ENCODE data around the gene PDE4B.

Gene PDE4B

DNA sequence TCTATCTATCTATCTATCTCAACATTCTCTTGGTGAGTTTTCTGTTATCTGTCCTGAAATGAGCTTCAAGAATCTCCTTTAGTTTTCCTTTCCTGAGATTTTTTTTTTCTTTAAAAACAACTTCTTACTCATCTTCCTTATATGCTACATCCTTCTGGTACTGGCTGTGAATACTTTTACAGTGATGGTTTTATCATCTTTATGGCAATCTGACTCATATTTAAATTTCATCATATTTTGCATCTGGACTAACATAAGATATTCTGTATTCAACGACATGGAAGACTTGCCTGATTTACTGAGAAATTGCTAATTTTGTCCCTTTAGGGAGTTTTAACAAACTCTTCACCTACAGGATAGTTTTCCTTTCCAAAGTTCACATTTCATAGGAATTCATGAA, 33.0 kb downstream of the PDE4B start:
- DNase-seq (ENCODE audit: insufficient read length, low spot score): no peak
- no peak for FAIRE-seq
- TF ChIP-seq SPI1 (IDR thresholded peaks at IDR 0.05; ENCODE audit: low read depth, low read length): no peak
- no peak for TF ChIP-seq POLR2AphosphoS5 (IDR thresholded peaks at IDR 0.05; ENCODE audit: low read depth, low read length)
- TF ChIP-seq POLR2A (IDR thresholded peaks at IDR 0.05; ENCODE audit: low read depth, low read length): no peak
- no peak for TF ChIP-seq PAX5 (IDR thresholded peaks at IDR 0.05; ENCODE audit: insufficient read depth, low read length, severe bottlenecking)
- TF ChIP-seq POU2F2 (IDR thresholded peaks at IDR 0.05; ENCODE audit: low read depth, low read length): no peak
- TF ChIP-seq TAF1 (IDR thresholded peaks at IDR 0.05; ENCODE audit: low read depth, low read length): no peak

DNA sequence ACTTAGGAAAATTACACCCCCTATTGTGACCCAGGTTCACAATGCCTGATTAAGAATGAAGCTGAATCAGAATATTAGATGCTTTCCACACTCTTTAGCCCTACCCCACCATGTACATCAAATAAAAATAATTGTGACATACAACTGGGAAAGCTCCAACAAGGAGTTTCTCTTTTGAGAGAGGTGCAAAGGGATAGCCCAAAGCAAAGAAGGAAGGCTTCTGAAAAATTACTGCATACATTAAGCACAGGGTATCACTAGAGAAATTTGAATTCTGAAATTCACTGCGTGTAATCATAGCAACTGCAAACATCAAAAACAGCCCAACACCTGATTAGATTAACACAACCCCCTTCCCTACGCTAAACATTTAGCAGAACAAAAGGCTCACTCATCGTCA, 34.1 kb downstream of the PDE4B start:
- no peak for FAIRE-seq
- TF ChIP-seq TAF1 (IDR thresholded peaks at IDR 0.05; ENCODE audit: low read depth, low read length) (no peak), POU2F2 (IDR thresholded peaks at IDR 0.05; ENCODE audit: low read depth, low read length) (no peak), PAX5 (IDR thresholded peaks at IDR 0.05; ENCODE audit: insufficient read depth, low read length, severe bottlenecking) (no peak), POLR2A (IDR thresholded peaks at IDR 0.05; ENCODE audit: low read depth, low read length) (no peak), POLR2AphosphoS5 (IDR thresholded peaks at IDR 0.05; ENCODE audit: low read depth, low read length) (no peak), SPI1 (IDR thresholded peaks at IDR 0.05; ENCODE audit: low read depth, low read length) (no peak)
- no peak for DNase-seq (ENCODE audit: insufficient read length, low spot score)

DNA sequence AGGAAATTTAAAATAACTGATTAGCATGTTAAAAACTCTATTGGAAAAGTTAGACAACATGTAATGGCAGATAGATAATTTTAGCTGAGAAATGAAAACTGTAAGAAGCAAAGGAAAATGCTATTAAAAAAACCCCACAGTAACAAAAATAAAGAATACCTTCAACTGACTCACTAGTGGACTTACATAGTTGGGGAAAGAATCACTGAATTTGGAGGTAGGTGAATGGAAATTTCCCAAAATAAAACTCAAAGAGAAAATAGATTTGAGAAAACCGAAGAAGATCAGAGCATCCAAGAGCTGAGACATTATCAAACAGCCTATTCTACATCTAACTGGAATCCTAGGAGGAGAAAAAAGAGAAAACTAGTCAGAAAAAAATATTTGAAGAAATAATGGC, 34.7 kb downstream of the PDE4B start:
- no peak for FAIRE-seq

DNA sequence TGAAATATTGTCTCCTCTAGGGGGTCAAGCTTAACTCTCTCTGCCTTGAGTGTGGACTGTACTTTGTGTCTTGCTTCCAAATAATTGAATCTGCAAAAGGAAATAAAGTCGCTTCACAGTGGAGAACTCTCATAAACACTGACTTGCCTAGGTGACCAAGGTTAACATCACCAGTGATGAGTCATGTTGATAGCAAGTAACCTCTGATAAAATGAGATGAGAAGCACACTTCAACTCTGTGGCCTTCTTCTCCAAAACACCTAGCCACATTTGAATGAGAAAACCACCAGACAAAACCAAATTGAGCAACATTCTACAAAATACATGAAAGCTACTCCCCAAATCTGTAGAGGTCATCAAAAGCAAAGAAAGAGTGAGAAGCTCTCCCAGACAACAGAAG, 37.6 kb downstream of the PDE4B start:
- FAIRE-seq: peak; percentile 43
- TF ChIP-seq SPI1 (IDR thresholded peaks at IDR 0.05; ENCODE audit: low read depth, low read length): no peak
- DNase-seq (ENCODE audit: insufficient read length, low spot score): no peak

More for the DNA sequence above, 34.7 kb downstream of the PDE4B start:
- no peak for DNase-seq (ENCODE audit: insufficient read length, low spot score)
- TF ChIP-seq POLR2AphosphoS5 (IDR thresholded peaks at IDR 0.05; ENCODE audit: low read depth, low read length): no peak
- no peak for TF ChIP-seq POU2F2 (IDR thresholded peaks at IDR 0.05; ENCODE audit: low read depth, low read length)
- no peak for TF ChIP-seq POLR2A (IDR thresholded peaks at IDR 0.05; ENCODE audit: low read depth, low read length)
- TF ChIP-seq PAX5 (IDR thresholded peaks at IDR 0.05; ENCODE audit: insufficient read depth, low read length, severe bottlenecking): no peak
- TF ChIP-seq TAF1 (IDR thresholded peaks at IDR 0.05; ENCODE audit: low read depth, low read length): no peak
- TF ChIP-seq SPI1 (IDR thresholded peaks at IDR 0.05; ENCODE audit: low read depth, low read length): no peak

DNA sequence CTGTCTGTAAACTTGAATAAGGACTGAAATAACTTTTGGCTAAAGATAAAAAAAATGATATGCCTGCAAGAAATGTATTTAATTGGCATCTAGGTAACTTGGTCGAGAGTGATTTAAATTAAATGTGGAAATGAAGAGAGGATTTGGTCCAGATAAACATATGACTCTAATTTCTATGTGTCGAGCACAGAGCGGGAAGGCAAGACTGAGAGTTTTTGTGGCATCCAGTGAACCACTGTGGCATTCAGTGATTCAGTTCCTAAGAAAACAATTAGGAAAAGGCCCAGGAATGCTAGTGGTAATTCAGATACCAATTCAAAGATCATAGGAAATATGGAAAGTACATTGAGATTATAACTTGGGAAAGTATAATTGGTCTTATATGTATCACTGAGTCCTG, 39.6 kb downstream of the PDE4B start:
- no peak for DNase-seq (ENCODE audit: insufficient read length, low spot score)
- no peak for TF ChIP-seq POLR2A (IDR thresholded peaks at IDR 0.05; ENCODE audit: low read depth, low read length)
- TF ChIP-seq TAF1 (IDR thresholded peaks at IDR 0.05; ENCODE audit: low read depth, low read length): no peak
- no peak for TF ChIP-seq SPI1 (IDR thresholded peaks at IDR 0.05; ENCODE audit: low read depth, low read length)
- TF ChIP-seq PAX5 (IDR thresholded peaks at IDR 0.05; ENCODE audit: insufficient read depth, low read length, severe bottlenecking): no peak
- TF ChIP-seq POU2F2 (IDR thresholded peaks at IDR 0.05; ENCODE audit: low read depth, low read length): no peak
- TF ChIP-seq POLR2AphosphoS5 (IDR thresholded peaks at IDR 0.05; ENCODE audit: low read depth, low read length): no peak
- FAIRE-seq: no peak

DNA sequence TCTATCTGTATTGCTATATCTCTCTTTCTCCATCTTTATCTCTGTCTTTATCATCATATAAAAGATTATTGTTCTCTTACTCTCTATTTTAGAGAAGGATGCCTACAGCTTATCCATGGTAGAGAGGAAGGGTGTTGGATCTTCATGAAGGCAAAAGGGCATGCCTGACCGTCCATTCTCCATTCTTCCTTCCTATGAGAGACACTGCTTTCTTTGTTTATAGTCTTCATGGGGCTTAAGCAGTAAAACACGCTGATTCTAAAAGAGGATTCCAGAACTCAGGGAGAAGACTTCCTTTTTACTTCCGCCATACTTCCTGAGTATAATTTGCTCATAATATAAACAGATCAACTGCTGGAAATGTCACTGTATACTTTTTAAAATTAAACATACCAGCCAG, 44.0 kb downstream of the PDE4B start:
- no peak for TF ChIP-seq POLR2AphosphoS5 (IDR thresholded peaks at IDR 0.05; ENCODE audit: low read depth, low read length)
- no peak for TF ChIP-seq TAF1 (IDR thresholded peaks at IDR 0.05; ENCODE audit: low read depth, low read length)
- no peak for TF ChIP-seq SPI1 (IDR thresholded peaks at IDR 0.05; ENCODE audit: low read depth, low read length)
- no peak for TF ChIP-seq POU2F2 (IDR thresholded peaks at IDR 0.05; ENCODE audit: low read depth, low read length)
- TF ChIP-seq POLR2A (IDR thresholded peaks at IDR 0.05; ENCODE audit: low read depth, low read length): no peak
- TF ChIP-seq PAX5 (IDR thresholded peaks at IDR 0.05; ENCODE audit: insufficient read depth, low read length, severe bottlenecking): no peak
- FAIRE-seq: no peak
- DNase-seq (ENCODE audit: insufficient read length, low spot score): no peak

DNA sequence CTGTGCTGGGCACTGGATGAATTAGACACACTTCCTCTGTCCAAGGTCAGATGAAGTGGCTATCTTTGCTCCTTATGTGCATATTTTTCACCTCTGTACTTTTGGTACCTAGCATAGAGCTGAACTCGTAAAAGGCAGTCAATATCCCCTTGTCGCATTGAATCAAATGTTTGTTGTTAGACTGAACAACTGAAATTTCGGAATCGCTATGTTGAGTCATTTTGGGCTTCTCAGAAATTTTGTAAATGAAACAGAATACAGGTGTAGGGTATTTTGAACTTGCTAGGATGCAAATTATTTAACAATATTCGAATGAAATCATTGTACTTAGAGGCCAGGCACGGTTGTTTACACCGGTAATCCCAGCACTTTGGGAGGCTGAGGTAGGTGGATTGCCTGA, 48.0 kb downstream of the PDE4B start:
- TF ChIP-seq POU2F2 (IDR thresholded peaks at IDR 0.05; ENCODE audit: low read depth, low read length) (no peak), POLR2A (IDR thresholded peaks at IDR 0.05; ENCODE audit: low read depth, low read length) (no peak), POLR2AphosphoS5 (IDR thresholded peaks at IDR 0.05; ENCODE audit: low read depth, low read length) (no peak)
- DNase-seq (ENCODE audit: insufficient read length, low spot score) (no peak), FAIRE-seq (no peak)

DNA sequence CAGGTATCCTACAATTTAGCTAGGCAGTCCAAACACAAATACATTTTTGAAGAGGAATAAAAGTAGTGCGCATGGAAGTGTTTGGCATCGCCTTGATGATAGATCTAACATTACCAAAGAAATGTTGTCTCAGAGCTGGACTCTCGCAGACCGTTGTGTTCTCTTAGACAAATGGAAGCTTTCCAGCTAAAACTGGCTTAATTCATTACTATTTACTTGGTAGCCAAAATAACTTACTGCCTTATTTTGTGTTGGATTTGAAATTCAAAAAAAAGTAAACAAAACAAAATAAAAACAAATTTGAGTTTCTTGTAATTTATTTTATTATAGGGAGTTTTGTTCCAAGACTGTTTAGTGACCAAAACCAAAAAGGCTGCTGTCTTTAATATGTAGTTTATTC, 51.6 kb downstream of the PDE4B start:
- TF ChIP-seq POLR2A (IDR thresholded peaks at IDR 0.05; ENCODE audit: low read depth, low read length): no peak
- FAIRE-seq (no peak), DNase-seq (ENCODE audit: insufficient read length, low spot score) (no peak)

DNA sequence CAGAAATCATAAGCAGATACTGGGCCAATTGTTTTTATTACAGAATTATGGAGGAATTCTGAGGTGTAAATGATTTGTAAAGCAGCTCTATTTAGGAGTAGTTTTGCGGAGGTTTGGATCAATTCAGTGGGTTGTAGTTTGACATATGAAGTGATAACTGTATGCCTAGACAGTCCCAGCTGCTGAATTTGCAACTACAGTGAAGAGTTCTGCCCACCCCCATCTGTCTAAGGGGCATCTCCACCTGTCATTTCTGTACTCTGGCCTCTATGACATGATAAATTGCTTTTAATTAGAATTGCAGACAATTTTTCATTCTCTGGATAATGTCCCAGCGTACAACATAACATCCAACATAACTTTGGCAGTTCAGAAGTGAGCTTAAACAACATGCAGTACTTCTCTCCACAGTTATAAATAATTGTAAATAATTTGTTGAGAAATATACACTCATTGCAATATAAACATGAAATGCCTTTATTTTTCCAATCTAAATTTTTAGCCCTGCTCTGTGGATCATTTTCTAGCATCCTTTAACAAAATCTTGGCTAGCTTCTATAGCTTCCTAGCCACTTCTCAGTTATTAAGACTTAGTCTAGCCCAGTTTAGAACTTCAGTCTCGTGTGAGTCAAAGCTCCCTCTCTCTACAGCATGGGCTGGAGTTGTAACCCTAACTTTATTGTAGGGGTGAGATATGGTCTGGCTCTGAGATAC, 52.3 kb downstream of the PDE4B start:
- DNase-seq (ENCODE audit: insufficient read length, low spot score): no peak
- TF ChIP-seq SPI1 (IDR thresholded peaks at IDR 0.05; ENCODE audit: low read depth, low read length): no peak
- no peak for TF ChIP-seq TAF1 (IDR thresholded peaks at IDR 0.05; ENCODE audit: low read depth, low read length)
- TF ChIP-seq POLR2A (IDR thresholded peaks at IDR 0.05; ENCODE audit: low read depth, low read length): no peak
- TF ChIP-seq POLR2AphosphoS5 (IDR thresholded peaks at IDR 0.05; ENCODE audit: low read depth, low read length): no peak
- TF ChIP-seq PAX5 (IDR thresholded peaks at IDR 0.05; ENCODE audit: insufficient read depth, low read length, severe bottlenecking): no peak
- TF ChIP-seq POU2F2 (IDR thresholded peaks at IDR 0.05; ENCODE audit: low read depth, low read length): no peak

DNA sequence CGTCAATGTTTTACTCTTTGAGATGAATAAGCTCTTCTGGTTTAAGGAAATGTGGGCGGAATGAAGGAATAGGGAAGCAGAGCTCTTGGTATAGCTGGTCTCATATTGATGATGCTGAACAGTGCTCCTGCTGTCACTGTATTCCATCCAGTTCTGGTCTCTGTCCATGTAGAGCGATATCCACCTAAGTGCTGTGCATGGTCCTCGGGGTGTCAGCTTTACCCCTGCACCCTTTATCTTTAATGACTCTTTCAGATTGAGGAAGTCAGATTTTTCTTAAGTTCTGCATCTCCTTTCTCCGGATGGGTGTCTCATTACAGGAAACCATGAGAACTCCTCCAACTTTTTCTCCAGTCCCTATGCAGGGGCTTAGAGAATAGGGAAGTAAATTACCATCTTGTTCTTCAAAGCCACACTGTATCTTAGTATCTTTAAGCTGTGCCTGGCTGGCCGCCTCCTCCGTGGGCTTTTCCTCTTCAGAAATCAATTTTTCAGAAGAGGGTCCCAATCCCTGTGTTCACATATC, 52.9 kb downstream of the PDE4B start:
- no peak for FAIRE-seq
- TF ChIP-seq POLR2A (IDR thresholded peaks at IDR 0.05; ENCODE audit: low read depth, low read length) (no peak), SPI1 (IDR thresholded peaks at IDR 0.05; ENCODE audit: low read depth, low read length) (no peak), POU2F2 (IDR thresholded peaks at IDR 0.05; ENCODE audit: low read depth, low read length) (no peak), PAX5 (IDR thresholded peaks at IDR 0.05; ENCODE audit: insufficient read depth, low read length, severe bottlenecking) (no peak), POLR2AphosphoS5 (IDR thresholded peaks at IDR 0.05; ENCODE audit: low read depth, low read length) (no peak), TAF1 (IDR thresholded peaks at IDR 0.05; ENCODE audit: low read depth, low read length) (no peak)
- no peak for DNase-seq (ENCODE audit: insufficient read length, low spot score)

More for the DNA sequence above, 52.3 kb downstream of the PDE4B start:
- no peak for FAIRE-seq
